HG03571 (cell line): Measurements from ENCODE around the gene ZBTB4.

ENCODE experiments used
- ATAC-seq: cut with Tn5 transposase; IDR thresholded peaks from one replicate; pipeline ENCODE4 v1.9.1; 2021; ENCODE audit not compliant: unreplicated experiment

ZBTB4 gene

DNA sequence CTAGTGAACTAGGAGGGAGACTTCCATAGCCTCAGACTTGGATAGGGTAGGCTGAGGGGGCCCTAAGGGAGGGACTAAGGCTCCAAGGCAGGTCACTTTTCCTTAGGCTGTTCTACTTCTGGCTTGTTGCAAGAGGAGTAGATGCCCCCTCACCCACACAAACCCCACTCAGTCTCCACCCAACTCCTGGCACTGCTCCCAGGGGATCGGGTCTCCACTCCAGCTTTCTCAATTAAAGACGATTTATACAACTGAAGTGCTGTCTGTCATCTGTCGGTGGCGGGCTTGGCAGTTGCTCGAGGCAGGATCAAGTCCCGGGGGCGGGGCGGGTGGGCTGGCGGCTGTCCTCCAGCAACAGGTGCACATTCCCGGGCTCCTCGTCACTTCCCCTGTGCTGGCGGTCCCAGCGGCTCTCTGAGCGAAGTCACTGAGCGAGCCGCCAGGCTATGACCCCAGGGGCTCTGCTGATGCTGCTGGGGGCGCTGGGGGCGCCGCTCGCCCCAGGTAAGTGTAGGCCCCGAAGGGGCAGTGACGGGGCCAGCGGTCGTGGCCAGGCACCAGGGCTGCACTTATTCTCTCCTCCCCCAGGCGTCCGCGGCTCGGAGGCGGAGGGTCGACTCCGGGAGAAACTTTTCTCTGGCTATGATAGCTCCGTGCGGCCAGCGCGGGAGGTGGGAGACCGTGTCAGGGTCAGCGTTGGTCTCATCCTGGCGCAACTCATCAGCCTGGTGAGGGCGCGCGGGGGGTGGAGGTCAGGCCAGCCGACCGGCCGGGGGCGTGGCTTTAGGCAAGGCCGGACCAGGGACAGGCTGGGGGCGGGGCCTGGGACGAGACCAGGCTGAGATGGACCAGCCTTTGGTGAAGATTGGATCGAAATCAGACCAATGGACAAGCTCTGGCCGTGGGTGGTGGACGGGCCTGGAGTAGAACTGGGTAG, 34.5 kb downstream of the ZBTB4 start, which contains the start of gene CHRNB1:
Gene CHRNB1, plus strand, starts transcription at position 380 of the 937 bp plus-strand sequence. Its CDS starts 67 bp downstream, at position 447.
- no peak for ATAC-seq

DNA sequence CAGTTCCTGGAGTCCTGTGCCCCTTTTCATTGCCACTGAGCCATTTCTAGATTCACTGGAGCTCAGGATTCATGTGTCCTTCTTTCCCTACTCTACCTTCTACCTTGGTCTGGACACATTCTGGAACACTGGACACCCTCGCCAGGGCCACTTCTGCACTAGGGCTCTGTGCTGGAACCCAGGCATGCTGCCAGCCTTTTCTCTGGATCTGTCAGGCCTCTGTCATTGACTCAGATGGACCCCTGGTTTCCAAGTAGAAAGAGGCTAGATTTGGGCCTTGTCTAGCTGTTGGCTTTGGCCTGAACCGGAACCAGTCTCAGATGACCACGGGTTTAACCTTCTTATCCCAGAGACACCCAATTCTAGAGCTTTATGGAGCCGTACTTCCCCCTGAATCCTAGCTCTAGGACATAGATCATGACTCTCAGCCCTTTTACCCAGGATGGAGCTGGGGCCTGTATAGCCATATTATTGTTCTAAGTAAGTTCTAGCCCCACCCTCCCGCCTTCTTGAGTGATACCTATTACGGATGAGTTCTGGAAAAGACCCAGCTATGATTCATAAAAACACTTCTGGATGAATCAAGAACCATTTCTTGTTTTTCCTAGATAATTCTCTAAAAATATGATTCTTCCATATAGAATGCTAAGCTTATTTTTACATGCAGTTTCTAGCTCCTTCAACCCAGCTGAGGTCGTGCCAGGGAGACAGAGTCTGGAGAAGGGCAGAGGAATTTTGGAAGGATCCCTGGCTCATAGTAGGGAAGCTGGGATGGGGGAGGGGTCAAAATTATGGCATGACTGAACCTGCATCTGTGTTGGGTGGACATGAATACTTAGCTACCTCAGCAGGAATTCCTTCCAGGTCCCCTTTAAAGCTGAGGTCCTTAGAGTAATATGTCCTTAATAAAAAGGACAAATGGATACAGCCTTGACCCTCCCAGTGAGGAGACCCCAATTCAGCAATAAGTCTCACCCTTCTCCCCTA, 35.6 kb downstream of the ZBTB4 start:
- no peak for ATAC-seq

DNA sequence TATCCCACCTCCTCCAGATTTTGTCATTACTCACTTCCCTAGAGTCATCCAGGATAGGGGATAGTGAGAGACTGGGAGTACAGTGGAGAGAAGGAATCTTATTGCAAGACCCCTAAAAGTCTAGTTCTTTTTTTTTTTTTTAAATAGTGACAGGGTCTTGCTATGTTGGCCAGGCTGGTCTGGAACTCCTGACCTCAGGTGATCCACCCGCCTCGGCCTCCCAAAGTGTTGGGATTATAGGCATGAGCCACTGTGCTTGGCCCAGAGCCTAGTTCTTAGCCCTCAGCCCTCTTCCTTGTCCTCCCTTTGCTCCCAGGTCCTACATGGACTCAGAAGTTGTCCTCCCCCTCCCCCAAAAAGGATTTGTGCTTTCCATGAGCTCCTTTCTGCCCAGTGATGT, 37.3 kb downstream of the ZBTB4 start:
- no peak for ATAC-seq

DNA sequence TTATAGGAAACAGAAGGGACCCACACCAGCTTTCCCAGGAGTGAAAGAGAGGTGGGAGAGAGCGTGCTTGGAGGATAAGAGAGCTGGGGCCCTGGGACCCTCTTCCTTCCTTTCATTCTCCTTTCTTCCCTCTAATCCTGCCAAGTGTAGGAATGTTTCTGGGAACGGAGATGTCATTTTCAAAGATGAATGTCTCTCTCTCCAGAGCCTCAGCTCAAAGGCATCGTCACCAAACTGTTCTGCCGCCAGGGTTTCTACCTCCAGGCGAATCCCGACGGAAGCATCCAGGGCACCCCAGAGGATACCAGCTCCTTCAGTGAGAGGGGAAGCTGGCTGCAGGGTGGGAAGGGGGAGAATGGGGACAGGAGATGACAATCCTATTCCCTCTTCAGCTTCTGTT, 38.2 kb downstream of the ZBTB4 start:
- no peak for ATAC-seq

DNA sequence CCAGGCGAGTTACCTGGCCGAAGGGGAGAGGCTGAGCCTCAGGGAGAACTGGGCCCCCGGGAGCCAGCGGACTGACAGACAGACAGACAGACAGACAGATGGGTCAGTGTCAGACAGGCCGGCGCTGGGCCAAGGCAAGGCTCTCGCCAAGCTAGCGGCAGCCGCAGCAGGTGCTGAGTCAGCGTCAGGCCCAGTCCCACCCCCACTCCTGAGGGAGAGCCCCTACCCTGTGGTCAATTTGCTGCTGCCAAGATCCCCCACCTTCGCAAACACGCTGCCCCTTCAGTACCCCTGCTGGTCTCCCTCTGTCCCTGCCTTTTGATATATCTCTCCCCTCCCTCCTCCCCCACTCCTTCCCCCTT, 38.6 kb downstream of the ZBTB4 start:
- ATAC-seq: no peak

DNA sequence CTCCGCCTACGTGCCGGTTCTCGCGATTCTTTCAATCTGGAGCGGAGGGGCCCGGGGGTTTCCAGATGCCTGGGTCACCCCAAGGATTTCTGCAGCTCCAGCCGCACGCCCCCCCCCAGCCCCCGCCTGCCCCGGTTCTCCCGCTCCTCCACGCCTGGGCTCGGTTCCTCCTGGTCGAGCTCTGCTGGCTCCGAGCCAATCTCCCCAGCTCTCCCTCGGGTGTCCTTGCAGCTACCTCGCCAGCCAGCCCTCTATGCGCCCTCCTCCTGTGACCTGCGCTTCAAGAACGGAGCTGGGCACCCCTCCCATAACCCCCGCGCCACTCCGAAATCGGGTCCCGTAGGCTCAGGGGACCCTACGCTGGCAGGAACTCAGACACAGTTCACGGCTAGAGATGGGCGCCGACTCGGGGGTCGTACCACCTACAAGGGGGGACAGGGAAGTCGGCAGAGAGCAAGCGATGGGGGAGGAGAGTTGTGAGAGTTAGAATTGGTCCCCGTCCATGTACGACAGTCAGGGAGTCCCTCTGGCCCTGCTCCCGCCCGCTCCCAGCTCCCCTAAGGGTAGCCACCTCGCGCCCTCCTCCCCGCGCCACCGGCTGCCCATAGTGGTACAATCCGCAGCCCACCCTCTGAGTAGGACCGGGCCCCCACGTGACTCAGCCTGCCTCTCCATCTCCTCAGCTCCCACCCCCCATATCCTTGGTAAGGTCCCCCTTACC, 39.2 kb downstream of the ZBTB4 start:
- ATAC-seq: no peak

DNA sequence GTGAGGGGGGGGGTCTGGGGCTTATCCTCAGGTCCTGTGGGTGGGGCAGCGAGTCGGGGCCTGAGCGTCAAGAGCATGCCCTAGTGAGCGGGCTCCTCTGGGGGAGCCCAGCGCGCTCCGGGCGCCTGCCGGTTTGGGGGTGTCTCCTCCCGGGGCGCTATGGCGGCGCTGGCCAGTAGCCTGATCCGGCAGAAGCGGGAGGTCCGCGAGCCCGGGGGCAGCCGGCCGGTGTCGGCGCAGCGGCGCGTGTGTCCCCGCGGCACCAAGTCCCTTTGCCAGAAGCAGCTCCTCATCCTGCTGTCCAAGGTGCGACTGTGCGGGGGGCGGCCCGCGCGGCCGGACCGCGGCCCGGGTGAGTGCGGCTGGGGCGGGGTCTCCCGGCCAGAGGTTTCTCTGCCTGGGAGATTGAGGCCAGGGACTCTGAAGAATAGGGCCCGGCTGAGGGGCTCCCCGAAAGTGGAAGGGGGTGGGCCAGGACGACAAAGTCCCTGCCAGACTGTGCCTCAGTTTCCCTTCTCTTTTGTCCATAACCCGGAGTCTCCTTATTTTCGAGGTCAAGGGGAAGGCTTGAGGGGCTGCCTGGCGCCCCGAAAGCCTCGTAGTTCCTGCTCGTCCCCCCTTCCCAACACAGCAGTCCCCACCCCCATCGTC, 39.8 kb downstream of the ZBTB4 start, which contains the start of gene FGF11:
Gene FGF11, plus strand, starts transcription at position 51 of the 651 bp plus-strand sequence. Its CDS starts 109 bp downstream, at position 160.
- no peak for ATAC-seq

DNA sequence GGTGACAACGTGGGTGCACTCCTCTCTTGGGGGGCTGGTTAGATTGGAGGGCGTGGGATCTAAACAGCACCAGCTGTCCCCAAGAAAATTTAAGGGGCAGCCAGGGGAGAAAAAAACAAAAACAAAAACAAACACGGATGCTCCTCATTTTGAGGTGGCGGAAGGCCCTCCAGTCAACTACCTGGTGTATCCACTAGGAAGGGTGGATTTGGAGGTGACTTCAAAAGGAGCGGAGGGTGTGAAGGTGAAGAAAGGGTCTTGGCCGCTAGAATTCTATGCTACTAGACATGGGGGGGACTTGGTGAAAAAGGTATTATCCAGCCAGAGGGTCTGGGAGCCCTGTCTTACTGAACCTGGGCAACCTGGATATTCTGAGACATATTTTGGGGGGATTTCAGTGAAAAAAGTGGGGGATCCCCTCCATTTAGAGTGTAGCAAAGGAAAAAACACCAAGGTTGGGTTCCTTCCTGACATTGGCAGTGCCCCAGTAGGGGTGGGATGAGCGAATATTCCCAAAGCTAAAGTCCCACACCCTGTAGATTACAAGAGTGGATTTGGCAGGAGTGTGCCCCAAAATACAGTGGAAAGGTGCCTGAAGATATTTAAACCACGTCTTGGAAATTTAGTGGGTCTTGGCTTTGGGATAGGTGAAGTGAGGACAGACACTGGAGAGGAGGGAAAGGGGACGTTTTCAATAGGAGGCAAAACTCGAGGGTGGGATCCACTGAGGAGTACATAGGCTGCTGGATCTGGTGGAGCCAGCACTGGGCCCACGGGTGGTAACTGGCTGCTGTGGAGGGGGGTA, 40.6 kb downstream of the ZBTB4 start:
- no peak for ATAC-seq

DNA sequence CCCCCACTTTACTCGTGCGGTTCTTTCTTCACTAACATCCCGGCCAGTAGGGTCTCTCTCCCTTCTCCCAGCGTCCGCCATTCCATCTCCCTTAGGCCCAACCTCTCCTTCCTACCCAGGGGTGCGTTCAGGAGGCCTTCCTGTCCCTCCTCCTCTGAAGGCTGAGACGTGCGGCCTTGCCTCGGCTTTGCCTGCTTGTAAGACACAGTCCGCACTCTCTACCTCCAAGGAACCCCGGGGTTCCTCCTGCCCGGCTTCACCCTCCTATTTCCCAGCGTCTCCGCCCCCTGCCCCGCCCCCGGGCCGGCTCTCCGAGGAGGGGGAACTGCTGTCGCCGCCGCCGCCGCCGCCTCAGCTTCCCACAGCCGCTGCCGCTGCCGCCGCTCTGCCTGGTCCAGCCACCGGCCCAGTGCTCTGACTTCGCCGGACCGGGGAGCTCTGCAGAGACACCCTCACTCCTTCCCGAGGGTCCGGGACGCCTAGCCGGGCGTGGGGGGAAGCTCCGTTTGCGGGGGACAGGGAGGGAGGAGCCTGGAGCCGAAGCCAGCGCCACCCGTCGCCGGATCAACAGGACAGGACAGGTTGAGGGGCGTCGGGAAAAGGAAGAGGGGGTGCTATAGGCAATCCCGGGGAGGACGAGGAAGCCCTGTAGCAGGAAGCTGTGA, 41.3 kb downstream of the ZBTB4 start:
- no peak for ATAC-seq

DNA sequence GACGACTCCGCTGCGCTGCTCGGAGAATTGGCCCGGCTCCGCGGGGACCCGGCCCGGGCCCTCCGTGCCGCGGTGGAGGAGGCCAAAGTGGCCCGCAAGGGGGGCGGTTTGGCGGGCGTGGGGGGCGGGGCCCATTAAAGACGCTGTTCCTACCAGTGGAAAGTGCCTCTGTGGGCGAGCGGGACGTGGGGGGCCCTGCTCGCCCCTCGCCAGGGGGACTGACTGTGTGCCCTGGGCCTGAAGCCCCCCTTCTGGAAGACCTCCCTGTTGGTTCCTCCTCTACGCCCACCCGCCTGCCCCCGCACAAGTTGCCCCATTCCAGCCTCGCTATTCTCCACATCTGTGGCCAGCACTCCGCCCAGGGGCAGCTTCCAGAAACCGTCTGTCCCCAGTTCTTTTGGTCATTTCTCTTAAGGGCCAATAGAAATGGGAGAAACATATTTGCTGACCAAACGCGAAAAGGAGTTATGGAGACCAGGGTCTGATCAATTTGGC, 42.0 kb downstream of the ZBTB4 start:
- no peak for ATAC-seq

DNA sequence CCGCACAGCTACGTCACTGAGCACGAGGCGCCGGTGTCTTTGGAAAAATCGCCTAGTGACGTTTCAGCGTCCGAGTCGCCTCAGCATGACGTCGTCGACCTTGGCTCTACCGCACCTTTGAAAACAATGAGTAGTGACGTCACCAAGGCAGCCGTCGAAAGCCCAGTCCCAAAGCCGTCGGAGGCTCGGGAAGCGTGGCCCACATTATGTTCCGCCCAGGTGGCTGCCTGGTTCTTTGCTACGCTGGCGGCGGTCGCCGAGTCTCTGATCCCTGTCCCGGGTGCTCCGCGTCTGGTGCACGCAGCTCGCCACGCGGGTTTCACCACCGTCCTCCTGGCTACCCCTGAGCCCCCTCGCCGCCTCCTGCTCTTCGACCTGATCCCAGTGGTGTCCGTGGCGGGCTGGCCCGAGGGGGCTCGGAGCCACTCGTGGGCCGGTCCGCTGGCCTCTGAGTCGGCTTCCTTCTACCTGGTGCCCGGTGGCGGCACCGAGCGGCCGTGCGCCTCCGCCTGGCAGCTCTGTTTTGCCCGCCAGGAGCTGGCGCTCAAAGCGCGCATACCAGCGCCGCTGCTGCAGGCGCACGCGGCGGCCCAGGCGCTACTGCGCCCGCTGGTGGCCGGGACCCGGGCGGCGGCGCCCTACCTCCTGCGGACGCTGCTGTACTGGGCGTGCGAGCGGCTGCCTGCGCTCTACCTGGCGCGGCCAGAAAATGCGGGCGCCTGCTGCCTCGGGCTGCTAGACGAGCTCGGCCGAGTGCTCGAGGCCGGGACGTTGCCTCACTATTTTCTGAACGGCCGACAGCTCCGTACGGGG, 42.7 kb downstream of the ZBTB4 start:
- no peak for ATAC-seq

DNA sequence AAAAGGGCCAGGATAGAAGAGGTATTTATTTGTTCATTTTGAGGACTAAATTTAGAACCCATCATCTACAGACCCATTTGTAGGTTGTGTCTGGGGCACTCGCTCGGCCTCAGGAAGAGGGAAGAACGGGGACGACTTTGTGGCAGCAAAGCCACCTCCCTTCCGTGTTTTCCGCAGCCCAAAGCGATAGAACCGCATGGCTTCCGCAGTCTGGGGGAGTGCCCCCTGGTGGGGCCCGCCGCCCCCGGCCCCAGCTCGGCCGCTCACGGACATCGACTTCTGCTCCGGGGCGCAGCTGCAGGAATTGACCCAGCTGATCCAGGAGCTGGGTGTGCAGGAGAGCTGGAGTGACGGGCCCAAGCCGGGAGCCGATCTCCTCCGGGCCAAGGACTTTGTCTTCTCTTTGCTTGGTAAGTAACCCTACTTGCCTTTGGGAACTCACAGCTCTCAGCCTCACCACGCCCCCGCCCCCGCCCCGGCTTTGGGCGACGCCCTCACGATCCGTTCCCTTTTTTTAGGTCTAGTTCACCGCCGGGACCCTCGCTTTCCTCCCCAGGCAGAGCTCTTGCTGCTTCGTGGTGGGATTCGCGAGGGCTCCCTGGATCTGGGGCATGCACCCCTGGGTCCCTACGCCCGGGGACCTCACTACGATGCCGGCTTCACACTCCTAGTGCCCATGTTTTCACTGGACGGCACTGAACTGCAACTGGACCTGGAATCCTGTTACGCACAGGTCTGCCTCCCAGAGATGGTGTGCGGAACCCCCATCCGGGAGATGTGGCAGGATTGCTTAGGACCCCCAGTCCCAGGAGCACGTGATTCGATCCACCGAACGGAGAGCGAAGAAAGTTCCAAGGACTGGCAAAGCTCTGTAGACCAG, 43.5 kb downstream of the ZBTB4 start:
- peak; percentile 17 for ATAC-seq

DNA sequence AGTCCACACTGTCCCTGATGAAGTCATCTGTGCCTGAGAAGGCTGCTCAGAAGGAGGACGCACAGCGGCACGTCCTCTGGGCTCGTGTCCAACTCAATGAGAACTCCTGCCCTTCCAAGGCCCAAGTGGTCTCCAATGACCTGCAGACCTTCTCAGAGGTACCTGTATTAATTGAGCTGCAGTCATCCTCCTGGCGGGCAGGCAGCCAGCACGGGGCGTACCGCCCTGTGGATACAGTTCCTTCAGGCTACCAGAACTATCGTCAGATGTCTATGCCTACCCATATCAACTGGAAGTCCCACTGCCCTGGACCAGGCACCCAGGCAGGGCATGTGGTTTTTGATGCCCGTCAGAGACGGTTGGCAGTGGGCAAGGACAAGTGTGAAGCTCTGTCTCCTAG, 47.1 kb downstream of the ZBTB4 start:
- ATAC-seq: no peak

DNA sequence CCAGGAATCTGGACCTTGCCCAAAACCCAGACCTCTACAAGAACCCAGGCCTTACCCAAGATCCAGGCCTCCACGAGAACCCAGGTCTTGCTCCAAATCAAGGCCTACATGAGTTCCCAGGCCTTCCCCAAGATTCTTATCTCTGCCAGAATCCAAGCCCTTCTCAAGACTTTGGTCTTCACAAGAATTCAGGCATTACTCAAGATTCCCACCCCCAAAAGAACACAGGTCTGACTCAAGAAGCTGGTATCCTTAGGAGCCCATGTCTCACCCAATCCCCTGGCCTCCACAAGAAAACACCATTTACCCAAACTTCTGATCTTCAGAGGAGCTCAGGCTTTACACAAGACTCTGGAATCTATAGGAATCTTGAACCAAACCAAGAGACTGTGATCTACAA, 48.2 kb downstream of the ZBTB4 start:
- no peak for ATAC-seq

DNA sequence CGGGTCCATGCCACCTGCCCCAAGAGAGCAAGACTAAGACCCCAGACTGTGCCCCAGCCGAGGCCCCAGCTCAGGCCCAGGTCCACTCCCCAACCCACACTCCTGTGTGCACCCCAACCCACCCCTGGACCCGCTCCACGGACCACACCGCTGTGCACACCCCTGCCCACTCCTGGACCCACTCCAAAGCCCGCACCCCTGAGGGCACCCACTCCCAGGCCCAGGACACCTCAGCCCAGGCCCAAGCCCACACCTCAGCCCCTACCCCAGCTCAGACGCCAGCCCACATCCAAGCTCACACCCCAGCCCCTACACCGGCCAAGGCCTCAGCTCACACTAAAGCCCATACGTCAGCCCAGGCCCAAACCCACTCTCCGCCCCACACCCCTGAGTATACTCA, 49.7 kb downstream of the ZBTB4 start:
- ATAC-seq: no peak

DNA sequence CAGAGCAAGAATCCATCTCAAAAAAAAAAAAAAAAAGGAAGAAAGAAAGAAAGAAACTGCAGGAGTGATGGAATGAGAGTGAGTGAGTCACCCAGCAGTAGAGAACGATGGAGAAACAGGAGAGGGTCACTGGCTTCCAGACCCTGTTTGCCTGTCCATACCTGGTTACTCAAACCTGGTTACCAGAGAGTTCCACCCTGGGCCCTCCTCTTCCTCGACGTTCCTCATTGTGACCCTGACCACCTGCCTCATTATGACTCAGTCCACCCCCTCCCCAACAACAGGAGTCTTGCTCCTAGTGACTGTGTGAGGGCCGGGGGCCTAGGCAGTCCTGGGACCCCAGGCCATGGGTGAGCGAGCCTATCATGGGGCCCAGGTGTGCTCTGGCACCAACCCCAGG, 50.9 kb downstream of the ZBTB4 start, which contains the start of gene SPEM3:
Gene SPEM3, plus strand, starts transcription at position 301 of the 400 bp plus-strand sequence. Its CDS starts 46 bp downstream, at position 347.
- ATAC-seq: no peak

DNA sequence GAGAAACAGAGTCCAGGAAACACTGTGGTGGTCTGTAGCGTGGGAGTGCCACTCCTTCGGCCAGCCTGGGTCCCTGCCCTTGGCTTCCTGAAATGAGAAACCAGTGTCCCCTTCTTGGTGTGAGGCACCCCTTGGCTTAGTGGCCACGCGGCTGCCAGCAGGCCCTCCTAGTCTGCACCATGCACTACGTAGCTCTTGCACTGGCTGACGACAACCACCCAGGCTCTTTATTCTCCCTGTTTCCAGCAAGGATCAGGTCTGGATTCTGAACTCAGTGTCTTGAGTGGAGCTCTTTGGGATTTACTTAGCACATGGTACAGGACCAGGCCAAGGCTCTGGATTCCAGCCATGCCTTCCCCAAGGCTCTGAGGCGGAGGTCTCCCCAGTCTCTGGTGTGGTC, 51.9 kb downstream of the ZBTB4 start:
- ATAC-seq: no peak
